ENCODE results near the gene FBXO42.

GRCh38 chr1:16209847-16210407 is 142.4 kb downstream of the FBXO42 start:
- TF ChIP-seq TRIM25 (IDR thresholded peaks at IDR 0.05; ENCODE audit: borderline replicate concordance) (no peak), CEBPB (tag; IDR thresholded peaks at IDR 0.05) (no peak), DEAF1 (CRISPR knock-in tag; IDR thresholded peaks at IDR 0.05) (no peak), TAL1 (IDR thresholded peaks at IDR 0.05) (no peak), RCOR1 (IDR thresholded peaks at IDR 0.05; ENCODE audit: borderline replicate concordance in 1 of 2, low read depth in 2 of 2, low read length in 2 of 2) (no peak), DNMT1 (IDR thresholded peaks at IDR 0.05) (no peak), KLF6 (CRISPR knock-in tag; IDR thresholded peaks at IDR 0.05; ENCODE audit: borderline replicate concordance) (no peak), TBP (optimal IDR thresholded peaks at IDR 0.05; ENCODE audit: low read depth, low read length) (no peak), TARDBP (IDR thresholded peaks at IDR 0.05) (no peak), ZNF311 (CRISPR knock-in tag; IDR thresholded peaks at IDR 0.05) (no peak), NFYB (IDR thresholded peaks at IDR 0.05; ENCODE audit: extremely low read depth, insufficient read length) (no peak)

Measured in K562 (cell line).